Fibroblast of gingiva (primary cell): Measurements from ENCODE around the gene POU2F1.
A peak's percentile ranks its signal among the peaks of the same experiment; 100 is the strongest.

Experiments used
- DNase-seq: peaks from one replicate; pipeline ENCODE4 v3.0.0-alpha.2; 2011; ENCODE audit warnings: low read depth

Gene POU2F1

GRCh38 chr1:167423684-167424619, 203.3 kb downstream of the POU2F1 start:
- DNase-seq = no peak

- no peak for DNase-seq
These were observed 204.8 kb downstream of the POU2F1 start for GRCh38 chr1:167425482-167425881.

GRCh38 chr1:167426716-167427115, 206.0 kb downstream of the POU2F1 start:
- no peak for DNase-seq

- peak; percentile 30 for DNase-seq
These were observed 207.2 kb downstream of the POU2F1 start for GRCh38 chr1:167427848-167428247.

GRCh38 chr1:167428395-167428794, 207.7 kb downstream of the POU2F1 start:
- DNase-seq = peak; percentile 31

- DNase-seq = no peak
These were observed 208.9 kb downstream of the POU2F1 start for GRCh38 chr1:167429612-167430011.

- DNase-seq = no peak
These were observed 209.6 kb downstream of the POU2F1 start for GRCh38 chr1:167430134-167430848.

- no peak for DNase-seq
These were observed 210.2 kb downstream of the POU2F1 start for GRCh38 chr1:167430849-167431242.

- DNase-seq = no peak
These were observed 210.7 kb downstream of the POU2F1 start for GRCh38 chr1:167431261-167431908.

GRCh38 chr1:167431909-167432650, 211.4 kb downstream of the POU2F1 start:
- no peak for DNase-seq

- no peak for DNase-seq
These were observed 212.1 kb downstream of the POU2F1 start for GRCh38 chr1:167432780-167433179.

- DNase-seq = no peak
These were observed 213.2 kb downstream of the POU2F1 start for GRCh38 chr1:167433884-167434283.

- DNase-seq = no peak
These were observed 213.6 kb downstream of the POU2F1 start for GRCh38 chr1:167434306-167434705.

GRCh38 chr1:167435484-167435883, 214.8 kb downstream of the POU2F1 start:
- no peak for DNase-seq

GRCh38 chr1:167438171-167439138, 217.8 kb downstream of the POU2F1 start:
- no peak for DNase-seq

- DNase-seq = peak; percentile 24
These were observed 218.8 kb downstream of the POU2F1 start for GRCh38 chr1:167439301-167439988.

GRCh38 chr1:167440345-167440744, 219.7 kb downstream of the POU2F1 start:
- no peak for DNase-seq

- no peak for DNase-seq
These were observed 220.1 kb downstream of the POU2F1 start for GRCh38 chr1:167440776-167441175.

GRCh38 chr1:167441222-167441621, 220.5 kb downstream of the POU2F1 start:
- DNase-seq = no peak
